K562 (cell line): ENCODE data around the gene NDST3. TPM values are rescaled to one million over a fixed set of nuclear protein-coding genes. Genes with fewer than 3 reads are reported as not detected.

Experiments
- ATAC-seq: fragments of 200-7000 bp; cut with Tn5 transposase; 3 replicates; pipeline ENCODE4 v1.9.1; 2020; ENCODE audit warnings: moderate library complexity
- BruUV-seq: library from RNA; stranded (reverse); fragments of 400-500 nt; replicated peaks from 2 replicates; lab custom pipeline; 2021; lab: Mats Ljungman, UMichigan
- CTCF ChIA-PET: fragments of 300-600 bp; formaldehyde crosslinking; extraction: SDS; loops from one replicate; lab custom pipeline; 2021; ENCODE audit warnings: low intra/inter-chr PET ratio; lab: Yijun Ruan, JAX
- POLR2A ChIA-PET: fragments of 300-600, 350-650 bp; sonication (Branson Sonifier 250); formaldehyde crosslinking; extraction: SDS; loops from one replicate; lab custom pipeline; 2021; ENCODE audit warnings: antibody characterized with exemption, inconsistent platforms; lab: Yijun Ruan, JAX
- DNase-seq, 4 experiments: peaks; one replicate each; pipeline versions ENCODE4 v3.0.0 to v3.0.0-alpha.2; 2011 to 2018; ENCODE audit warnings: low spot score in 3 of 4, mixed read lengths in 3 of 4; ENCODE audit errors: extremely low read depth in 1 of 4
- FAIRE-seq: peaks from 2 replicates; lab custom pipeline; 2011; peaks lifted over from hg19 to GRCh38; lab: Jason Lieb, UNC
- H2AFZ ChIP-seq: 2 replicates; pipeline ENCODE4 v1.6.0; 2011; ENCODE audit warnings: low read depth, low read length, control low read depth, inconsistent platforms
- H3K27ac ChIP-seq: fragments of 200-600 bp; 3 replicates; pipeline ENCODE4 v1.8.0; 2011; ENCODE audit warnings: low read depth, mild to moderate bottlenecking, control low read depth, inconsistent platforms, low read length, moderate library complexity, mixed read lengths; ENCODE audit errors: extremely low read depth
- H3K27me3 ChIP-seq, 2 experiments: fragments of 300-600 bp in 1 of 2; 2 replicates in 1 of 2; 3 replicates in 1 of 2; pipeline versions ENCODE4 v1.6.0 to v1.8.0; 2011; ENCODE audit warnings: inconsistent platforms in 2 of 2, low read length in 2 of 2, mild to moderate bottlenecking in 1 of 2, mixed read lengths in 1 of 2, moderate library complexity in 1 of 2; ENCODE audit not compliant: control insufficient read depth in 2 of 2, insufficient read depth in 2 of 2
- H3K36me3 ChIP-seq: fragments of 300-600 bp; 3 replicates; pipeline ENCODE4 v1.8.0; 2011; ENCODE audit warnings: mild to moderate bottlenecking, low read length, inconsistent platforms; ENCODE audit not compliant: control insufficient read depth, insufficient read depth
- H3K4me1 ChIP-seq, 2 experiments: fragments of 200-600 bp in 1 of 2; replicated peaks in 1 of 2; 2 replicates in 1 of 2; 3 replicates in 1 of 2; pipeline versions ENCODE4 v1.5.1 to v1.8.0; 2011; ENCODE audit warnings: inconsistent platforms in 2 of 2, low read length in 2 of 2, mild to moderate bottlenecking in 1 of 2, mixed read lengths in 1 of 2, moderate library complexity in 1 of 2; ENCODE audit not compliant: control insufficient read depth in 2 of 2, insufficient read depth in 2 of 2
- H3K4me2 ChIP-seq: 2 replicates; pipeline ENCODE4 v1.6.1; 2011; ENCODE audit warnings: low read length, control low read depth, inconsistent platforms, mixed read lengths; ENCODE audit not compliant: insufficient read depth
- H3K4me3 ChIP-seq: fragments of 200-600 bp; sonication (generic), shearing (Covaris generic); 2 replicates; pipeline ENCODE4 v1.5.1; 2016; ENCODE audit warnings: control low read depth, inconsistent platforms
- H3K79me2 ChIP-seq: fragments of 200-600 bp; 3 replicates; pipeline ENCODE4 v1.8.0; 2011; ENCODE audit warnings: low read length, inconsistent platforms; ENCODE audit not compliant: control insufficient read depth, insufficient read depth
- H3K9ac ChIP-seq, 2 experiments: 2 replicates each; pipeline versions ENCODE4 v1.6.0 to v1.6.1; 2011; ENCODE audit warnings: low read depth in 2 of 2, low read length in 2 of 2, control low read depth in 1 of 2, inconsistent platforms in 1 of 2, mild to moderate bottlenecking in 1 of 2, mixed read lengths in 1 of 2; ENCODE audit not compliant: insufficient read depth in 1 of 2
- H3K9me1 ChIP-seq: one replicate; pipeline ENCODE4 v1.6.0; 2011; ENCODE audit warnings: inconsistent platforms, mild to moderate bottlenecking, low read length, moderate library complexity; ENCODE audit not compliant: control insufficient read depth, insufficient read depth
- H3K9me3 ChIP-seq: replicated peaks from 2 replicates; pipeline ENCODE4 v1.5.1; 2011; ENCODE audit warnings: low read depth, low read length, inconsistent platforms; ENCODE audit not compliant: control insufficient read depth, insufficient read depth
- H4K20me1 ChIP-seq: replicated peaks from 2 replicates; pipeline ENCODE4 v1.6.1; 2011; ENCODE audit warnings: low read length, inconsistent platforms, mixed read lengths; ENCODE audit not compliant: control insufficient read depth, insufficient read depth
- CEBPG ChIP-seq, 3 experiments: fragments of 200-800 bp in 1 of 3; sonication (Bioruptor generic) in 1 of 3; sonication (generic) in 1 of 3; formaldehyde crosslinking in 1 of 3; IDR thresholded peaks in 2 of 3; conservative IDR thresholded peaks in 1 of 3; 2 replicates each; pipeline versions ENCODE4 v1.6.1 to v1.8.0; 2016 to 2022; ENCODE audit warnings: missing compliant biosample characterization in 2 of 3, missing genetic modification characterization in 2 of 3, mild to moderate bottlenecking in 1 of 3, missing genetic modification reagents in 1 of 3
- EZH2 ChIP-seq: IDR thresholded peaks from 2 replicates; pipeline ENCODE4 v1.6.1; 2012; ENCODE audit warnings: low read depth, mild to moderate bottlenecking, inconsistent platforms, low read length, borderline replicate concordance
- FOS ChIP-seq: IDR thresholded peaks from 3 replicates; pipeline ENCODE4 v1.6.1; 2011; ENCODE audit not compliant: insufficient read length; ENCODE audit errors: extremely low read depth
- HNRNPL ChIP-seq: fragments of 200-400 bp; formaldehyde crosslinking; IDR thresholded peaks from 2 replicates; pipeline ENCODE4 v1.6.1; 2017; ENCODE audit warnings: low read depth, mild to moderate bottlenecking, low read length
- KHSRP ChIP-seq: fragments of 450-650 bp; IDR thresholded peaks from 2 replicates; pipeline ENCODE4 v1.6.1; 2017
- LCOR ChIP-seq: sonication (generic); formaldehyde crosslinking; IDR thresholded peaks from 2 replicates; pipeline ENCODE4 v1.8.0; 2022; ENCODE audit warnings: mild to moderate bottlenecking, missing genetic modification reagents
- PRMT5 ChIP-seq: sonication (generic); formaldehyde crosslinking; IDR thresholded peaks from 2 replicates; pipeline ENCODE4 v1.5.0; 2020; ENCODE audit warnings: missing genetic modification reagents
- TBL1XR1 ChIP-seq, 2 experiments: IDR thresholded peaks; 2 replicates each; pipeline ENCODE4 v1.6.1; 2012; ENCODE audit warnings: improper control_type of control experiment in 2 of 2, low read length in 2 of 2, mild to moderate bottlenecking in 1 of 2
- ZNF184 ChIP-seq: sonication (generic); formaldehyde crosslinking; IDR thresholded peaks from 2 replicates; pipeline ENCODE4 v1.5.0; 2020; ENCODE audit warnings: missing genetic modification reagents
- WGBS: fragments of 100-300 bp; shearing (Covaris generic); methylation state at CpG from one replicate; pipeline ENCODE4 v1.1.6; 2016; ENCODE audit warnings: low coverage, mixed read lengths; ENCODE audit not compliant: insufficient coverage; ENCODE audit errors: missing lambda C conversion rate; 5-methylcytosine and 5-hydroxymethylcytosine counted together
- in situ Hi-C: fragments of 300-500 bp; cut with MboI; formaldehyde crosslinking; loops from 4 replicates; pipeline ENCODE4 v1.15.0; 2018; ENCODE audit warnings: inconsistent platforms, mixed read lengths
- intact Hi-C: fragments of 100-400 bp; cut with micrococcal nuclease; formaldehyde crosslinking; loops from 2 replicates; pipeline ENCODE4 v1.14.2; 2022
- polyA plus RNA-seq, 8 experiments: library from polyadenylated mRNA; depleted of rRNA in 4 of 8; stranded (reverse) in 5 of 8; unstranded in 3 of 8; fragments of >200 nt; fragmentation: Nextera tagmentation in 2 of 8; fragmentation: Illumina TruSeq in 1 of 8; extraction: Ambion mirVana in 2 of 8; extraction: Trizol in 1 of 8; gene quantifications; 2 replicates each; pipeline versions ENCODE4 v1.2.1 to v1.2.3, GENCODE V29; 2011 to 2014; ENCODE audit warnings: inconsistent platforms in 1 of 8, missing spikeins in 1 of 8
- total RNA-seq, 7 experiments: library from RNA; depleted of rRNA in 6 of 7; stranded (reverse); fragments of >200 nt in 6 of 7; fragmentation: Illumina TruSeq in 2 of 7; extraction: Trizol in 2 of 7; gene quantifications; 2 replicates each; pipeline versions ENCODE4 v1.2.1 to v1.2.3, GENCODE V29; 2011 to 2021; ENCODE audit warnings: low replicate concordance in 1 of 7

NDST3 gene
- total and polyA plus RNA-seq, 9 of the 15 experiments (the other 6 are each of a cell fraction or from before 2014, with no cell fraction given): not detected

- Histone ChIP-seq H3K9me1 (no peaks in the 10 kb centered on the region), H3K79me2 (no peaks in the 10 kb centered on the region), H3K9me3 (no peaks in the 10 kb centered on the region), H4K20me1 (no peaks in the 10 kb centered on the region), H2AFZ (no peak overlapping the region), H3K4me3 (no peak overlapping the region), H3K27me3 (no peaks in the 10 kb centered on the region), H3K4me1 (no peaks in the 10 kb centered on the region)
- no peak for ATAC-seq
- no TSS peak for BruUV-seq
- intact Hi-C loops: no loop called here
- in situ Hi-C loops: no loop called here
- CTCF ChIA-PET: no interaction called here
- TF ChIP-seq ZNF184 (CRISPR knock-in tag): no peak
- TF ChIP-seq FOS: no peak
- no peak for TF ChIP-seq TBL1XR1 (IDR thresholded peaks at IDR 0.05; ENCODE audit: low read length in 2 of 2)
- TF ChIP-seq CEBPG (CRISPR knock-in tag; IDR thresholded peaks at IDR 0.05): no peak
- TF ChIP-seq CEBPG (tag; conservative IDR thresholded peaks at IDR 0.05 in 1 of 2, IDR thresholded peaks at IDR 0.05 in 1 of 2): no peak
- no peak for TF ChIP-seq LCOR (CRISPR knock-in tag)
- no peak for TF ChIP-seq HNRNPL
- no peak for TF ChIP-seq EZH2
- TF ChIP-seq KHSRP: no peak
- TF ChIP-seq PRMT5 (CRISPR knock-in tag): no peak
- TF ChIP-seq, all 486 proteins: peak for 0
- Histone ChIP-seq H3K4me2 (no peak overlapping the region), H3K9ac (no peak overlapping the region), H3K36me3 (no peaks in the 10 kb centered on the region), H3K27ac (no peak overlapping the region)
- 0% methylated on average over 4 of the region's 4 CpGs for WGBS
- DNase-seq: no peak
- FAIRE-seq: no peak
- POLR2A ChIA-PET: interaction anchor here (0.6 kb wide), 1 partner anchor 26 kb away, joined by 3 read pairs; no protein-coding TSS in a partner anchor
These were observed 139.9 kb downstream of the NDST3 start for GRCh38 chr4:118173956-118174725.
